Naive thymus-derived CD4-positive, alpha-beta T cell (primary cell): Measurements from ENCODE around the gene ESPL1. TPM values are rescaled to one million over a fixed set of nuclear protein-coding genes. Genes with fewer than 3 reads are reported as not detected.
A peak's percentile ranks its signal among the peaks of the same experiment; 100 is the strongest.
"Not testable (repeated sequence)": the region's sequence is repeated elsewhere in the genome, so short reads cannot be mapped to it uniquely, and the experiment has no call there.

Experiments used
- ATAC-seq: fragments of 150-1000 bp; cut with Tn5 transposase; 2 replicates; pipeline ENCODE4 v1.10.0; 2021; ENCODE audit warnings: mild to moderate bottlenecking, moderate library complexity
- CTCF ChIA-PET: fragments of 350-600 bp; sonication (Branson Sonifier 250); formaldehyde crosslinking; loops from one replicate; lab custom pipeline; 2021; ENCODE audit warnings: antibody characterized with exemption; lab: Charles Lee
- POLR2A ChIA-PET: fragments of 350-600 bp; sonication (Branson Sonifier 250); formaldehyde crosslinking; loops from one replicate; lab custom pipeline; 2021; ENCODE audit warnings: antibody characterized with exemption, inconsistent platforms; lab: Charles Lee
- DNase-seq, 9 donors: peaks; one replicate each; pipeline versions ENCODE4 v3.0.0 to v3.0.0-alpha.2; 2020 to 2022; ENCODE audit warnings: mixed read lengths in 1 of 9
- H3K27ac ChIP-seq: one replicate; pipeline ENCODE4 v1.7.0; 2013; ENCODE audit warnings: mild to moderate bottlenecking, low read depth, low read length, moderate library complexity
- H3K27me3 ChIP-seq, 2 donors: one replicate each; pipeline ENCODE4 v1.7.0; 2013; ENCODE audit warnings: low read length in 2 of 2, mild to moderate bottlenecking in 2 of 2, moderate library complexity in 2 of 2; ENCODE audit not compliant: control insufficient read depth in 2 of 2, insufficient read depth in 2 of 2
- H3K36me3 ChIP-seq, 3 experiments: 1 replicate in 2 of 3; 2 replicates in 1 of 3; pipeline ENCODE4 v1.7.0; 2013; ENCODE audit warnings: low read length in 3 of 3, mild to moderate bottlenecking in 3 of 3, moderate library complexity in 1 of 3; ENCODE audit not compliant: insufficient read depth in 3 of 3, control insufficient read depth in 2 of 3
- H3K4me1 ChIP-seq, 2 donors: one replicate each; pipeline ENCODE4 v1.7.0; 2013; ENCODE audit warnings: low read length in 2 of 2, mild to moderate bottlenecking in 2 of 2, moderate library complexity in 1 of 2; ENCODE audit not compliant: control insufficient read depth in 2 of 2, insufficient read depth in 2 of 2
- H3K4me3 ChIP-seq: 2 replicates; pipeline ENCODE4 v1.7.0; 2013; ENCODE audit warnings: mild to moderate bottlenecking, low read length
- H3K9me3 ChIP-seq, 3 experiments: 1 replicate in 2 of 3; 2 replicates in 1 of 3; pipeline ENCODE4 v1.7.0; 2013; ENCODE audit warnings: low read length in 3 of 3; ENCODE audit not compliant: control insufficient read depth in 2 of 3
- H3K27ac Mint-ChIP-seq, 9 donors: one replicate each; pipeline ENCODE4 v1.8.0; 2020 to 2022; ENCODE audit warnings: mixed read lengths in 9 of 9, mild to moderate bottlenecking in 8 of 9, moderate library complexity in 5 of 9, inconsistent platforms in 2 of 9
- H3K27me3 Mint-ChIP-seq, 5 donors: one replicate each; pipeline ENCODE4 v1.8.0; 2021 to 2022; ENCODE audit warnings: mixed read lengths in 5 of 5, mild to moderate bottlenecking in 1 of 5
- H3K36me3 Mint-ChIP-seq, 5 donors: one replicate each; pipeline ENCODE4 v1.8.0; 2020 to 2022; ENCODE audit warnings: mixed read lengths in 5 of 5, mild to moderate bottlenecking in 3 of 5, inconsistent platforms in 1 of 5
- H3K4me1 Mint-ChIP-seq, 7 donors: one replicate each; pipeline ENCODE4 v1.8.0; 2020 to 2022; ENCODE audit warnings: mixed read lengths in 7 of 7, mild to moderate bottlenecking in 3 of 7, inconsistent platforms in 1 of 7
- H3K4me3 Mint-ChIP-seq, 10 donors: one replicate each; pipeline ENCODE4 v1.8.0; 2020 to 2022; ENCODE audit warnings: mild to moderate bottlenecking in 10 of 10, mixed read lengths in 10 of 10, moderate library complexity in 6 of 10, inconsistent platforms in 2 of 10
- H3K9me3 Mint-ChIP-seq, 11 donors: one replicate each; pipeline ENCODE4 v1.8.0; 2020 to 2022; ENCODE audit warnings: mixed read lengths in 11 of 11, mild to moderate bottlenecking in 4 of 11, inconsistent platforms in 1 of 11, moderate library complexity in 1 of 11
- intact Hi-C, 2 donors: fragments of 100-400 bp; cut with micrococcal nuclease; formaldehyde crosslinking; loops; one replicate each; pipeline ENCODE4 v1.15.1; 2023
- polyA plus RNA-seq, 2 donors: library from polyadenylated mRNA; unstranded; fragments of 300-500 nt; fragmentation: Illumina TruSeq; gene quantifications; one replicate each; pipeline ENCODE4 v1.2.3, GENCODE V29; 2021
- total RNA-seq, 6 experiments: library from RNA in 5 of 6; stranded (reverse) in 5 of 6; gene quantifications; 1 replicate in 5 of 6; 2 replicates in 1 of 6; pipeline ENCODE4 v1.2.3 and lab custom pipeline; 2021 to 2026

The ESPL1 gene
- total and polyA plus RNA-seq, 7 experiments from 2014 or later = 0.08 to 65.4 (median 1.1) TPM; not detected in 2

DNA sequence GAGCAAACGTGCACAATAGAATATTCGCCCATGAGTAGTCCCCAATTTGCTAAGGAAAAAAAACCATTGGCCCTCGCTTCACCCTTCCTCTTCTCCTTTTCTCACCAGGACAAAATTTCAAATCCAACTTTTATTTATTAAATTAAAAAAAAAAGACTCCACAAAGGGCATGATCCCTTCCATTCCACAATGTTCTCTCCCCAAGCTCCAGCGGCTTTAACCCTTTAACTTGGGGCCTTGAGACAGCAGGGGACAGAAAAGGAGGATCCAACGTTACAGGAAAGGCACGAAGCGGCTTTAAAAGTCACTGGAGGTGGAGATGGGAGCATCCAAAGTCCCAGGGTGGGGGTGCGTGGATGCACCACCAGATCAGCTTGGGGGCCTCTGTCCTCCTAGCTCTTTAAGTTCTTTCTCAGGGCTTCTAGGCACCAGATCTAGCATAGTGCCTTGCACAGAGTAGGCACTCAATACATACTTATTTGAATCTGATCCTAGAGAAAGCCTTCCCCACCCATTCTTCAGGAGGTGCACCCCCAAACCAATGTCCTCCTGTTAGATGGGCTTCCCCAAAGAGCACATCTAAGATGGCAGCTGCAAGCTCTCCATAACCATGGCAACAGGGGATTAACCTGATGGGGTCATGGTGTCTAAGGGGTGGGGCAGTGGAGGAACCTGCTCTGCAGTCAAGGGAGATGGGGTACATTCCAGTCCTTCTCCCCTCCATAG is 58.5 kb downstream of the ESPL1 start:
- intact Hi-C loops = no loop called here
- Histone ChIP-seq H3K9me3 (no peaks in the 10 kb centered on the region), H3K4me3 (no peak overlapping the region), H3K4me1 (peaks cover 13 to 27% of the 10 kb centered on the region in 2 donors), H3K27ac (no peak overlapping the region), H3K27me3 (no peaks in the 10 kb centered on the region), H3K36me3 (no peaks in the 10 kb centered on the region)
- H3K4me1 Mint-ChIP-seq = peaks cover 12 to 33% (median 26%) of the 10 kb centered on the region in 7 donors
- no peaks in the 10 kb centered on the region for H3K9me3 Mint-ChIP-seq
- peak overlapping the region in 6 of 9 donors; percentile 56 to 84 (median 74) for H3K27ac Mint-ChIP-seq
- H3K36me3 Mint-ChIP-seq = no peaks in the 10 kb centered on the region
- POLR2A ChIA-PET = interaction anchor here (0.6 to 6.2 kb wide), 5 partner anchors 18 to 296 kb away, joined by 4 to 52 read pairs (median 7); partner anchors contain the start of genes MYG1 and PFDN5
- H3K4me3 Mint-ChIP-seq = peak overlapping the region; percentile 17 to 96 (median 85)
- DNase-seq (no peak), ATAC-seq (no peak)
- peaks cover 0 to 17% (median 0%) of the 10 kb centered on the region in 5 donors for H3K27me3 Mint-ChIP-seq
- CTCF ChIA-PET = interaction anchor here (0.9 to 8.6 kb wide), 7 partner anchors 9 to 183 kb away, joined by 3 to 90 read pairs (median 4); no protein-coding TSS in a partner anchor

GRCh38 chr12:53327435-53328042 is 59.4 kb downstream of the ESPL1 start:
- H3K36me3 Mint-ChIP-seq = no peaks in the 10 kb centered on the region
- H3K4me1 Mint-ChIP-seq = peaks cover 13 to 28% (median 22%) of the 10 kb centered on the region in 7 donors
- H3K4me1 ChIP-seq = peaks cover 8 to 19% of the 10 kb centered on the region in 2 donors
- ChIA-PET CTCF (interaction anchor here (0.9 to 8.6 kb wide), 6 partner anchors 8 to 182 kb away, joined by 3 to 90 read pairs (median 4); no protein-coding TSS in a partner anchor), POLR2A (interaction anchor here (0.6 to 6.2 kb wide), 5 partner anchors 17 to 295 kb away, joined by 4 to 52 read pairs (median 5); partner anchors contain the start of gene PFDN5)
- DNase-seq (no peak), ATAC-seq (no peak)
- H3K27me3 Mint-ChIP-seq = peaks cover 0 to 23% (median 4%) of the 10 kb centered on the region in 5 donors
- intact Hi-C loops = no loop called here
- H3K4me3 Mint-ChIP-seq = peak overlapping the region in 4 of 10 donors; percentile 2 to 86 (median 33)
- no peak overlapping the region for H3K27ac ChIP-seq
- H3K27me3 ChIP-seq = no peaks in the 10 kb centered on the region
- H3K9me3 Mint-ChIP-seq = peaks cover 0 to 1% (median 0%) of the 10 kb centered on the region in 11 donors
- peak overlapping the region in 3 of 9 donors; percentile 10 to 83 (median 52) for H3K27ac Mint-ChIP-seq
- H3K4me3 ChIP-seq = no peak overlapping the region
- H3K9me3 ChIP-seq = no peaks in the 10 kb centered on the region
- H3K36me3 ChIP-seq = no peaks in the 10 kb centered on the region

- peaks cover 0 to 1% (median 0%) of the 10 kb centered on the region in 11 donors for H3K9me3 Mint-ChIP-seq
- DNase-seq (no peak), ATAC-seq (no peak)
- H3K27ac Mint-ChIP-seq = peak overlapping the region in 1 of 9 donors; percentile 52
- Histone ChIP-seq H3K9me3 (no peaks in the 10 kb centered on the region), H3K27ac (no peak overlapping the region), H3K4me1 (peaks cover 8 to 15% of the 10 kb centered on the region in 2 donors), H3K27me3 (no peaks in the 10 kb centered on the region), H3K4me3 (no peak overlapping the region), H3K36me3 (no peaks in the 10 kb centered on the region)
- H3K4me3 Mint-ChIP-seq = no peak overlapping the region
- peaks cover 0 to 23% (median 4%) of the 10 kb centered on the region in 5 donors for H3K27me3 Mint-ChIP-seq
- no peaks in the 10 kb centered on the region for H3K36me3 Mint-ChIP-seq
- peaks cover 11 to 26% (median 17%) of the 10 kb centered on the region in 7 donors for H3K4me1 Mint-ChIP-seq
- ChIA-PET POLR2A (interaction anchor here (1.3 to 6.2 kb wide), 3 partner anchors 16 to 33 kb away, joined by 5 to 52 read pairs (median 7); partner anchors contain the start of gene PFDN5), CTCF (interaction anchor here (1.9 to 8.6 kb wide), 2 partner anchors 17 to 94 kb away, joined by 5 to 90 read pairs; no protein-coding TSS in a partner anchor)
- intact Hi-C loops = no loop called here
These were observed 59.9 kb downstream of the ESPL1 start for GRCh38 chr12:53328043-53328435.

DNA sequence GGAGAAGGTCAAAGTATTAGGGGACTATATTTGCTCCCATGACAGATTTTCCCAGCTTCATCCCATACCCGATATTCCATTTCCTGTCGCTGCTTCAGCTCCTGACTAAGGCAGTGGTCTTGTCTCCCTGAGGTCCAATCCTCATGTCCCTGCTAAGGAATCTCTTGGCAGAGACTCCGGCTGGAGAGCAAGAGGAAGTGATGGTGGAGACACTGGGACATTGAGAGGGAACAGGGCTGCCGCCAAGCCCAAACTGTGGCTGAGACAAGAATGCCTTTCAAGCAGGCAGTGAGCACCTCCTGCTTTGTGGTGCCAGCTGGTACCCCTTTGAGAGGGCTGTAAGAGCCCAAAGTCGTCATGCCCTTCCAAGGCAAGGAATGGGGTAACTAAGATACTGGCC is 62.6 kb downstream of the ESPL1 start:
- H3K27ac Mint-ChIP-seq = no peak overlapping the region
- Histone ChIP-seq H3K36me3 (no peaks in the 10 kb centered on the region), H3K27me3 (no peaks in the 10 kb centered on the region), H3K4me3 (no peak overlapping the region), H3K27ac (no peak overlapping the region), H3K4me1 (peaks cover 0 to 6% of the 10 kb centered on the region in 2 donors), H3K9me3 (no peaks in the 10 kb centered on the region)
- ATAC-seq (no peak), DNase-seq (no peak)
- ChIA-PET CTCF (interaction anchor here (0.5 kb wide), 1 partner anchor 251 kb away, joined by 3 read pairs; the partner anchor contains the start of gene SPRYD3), POLR2A (interaction anchor here (1.7 kb wide), 1 partner anchor 14 kb away, joined by 4 read pairs; no protein-coding TSS in a partner anchor)
- peaks cover 5 to 14% (median 6%) of the 10 kb centered on the region in 7 donors for H3K4me1 Mint-ChIP-seq
- H3K4me3 Mint-ChIP-seq = no peak overlapping the region
- intact Hi-C loops = no loop called here
- no peaks in the 10 kb centered on the region for H3K36me3 Mint-ChIP-seq
- H3K9me3 Mint-ChIP-seq = peaks cover 0 to 1% (median 0%) of the 10 kb centered on the region in 11 donors
- peaks cover 0 to 42% (median 17%) of the 10 kb centered on the region in 5 donors for H3K27me3 Mint-ChIP-seq

DNA sequence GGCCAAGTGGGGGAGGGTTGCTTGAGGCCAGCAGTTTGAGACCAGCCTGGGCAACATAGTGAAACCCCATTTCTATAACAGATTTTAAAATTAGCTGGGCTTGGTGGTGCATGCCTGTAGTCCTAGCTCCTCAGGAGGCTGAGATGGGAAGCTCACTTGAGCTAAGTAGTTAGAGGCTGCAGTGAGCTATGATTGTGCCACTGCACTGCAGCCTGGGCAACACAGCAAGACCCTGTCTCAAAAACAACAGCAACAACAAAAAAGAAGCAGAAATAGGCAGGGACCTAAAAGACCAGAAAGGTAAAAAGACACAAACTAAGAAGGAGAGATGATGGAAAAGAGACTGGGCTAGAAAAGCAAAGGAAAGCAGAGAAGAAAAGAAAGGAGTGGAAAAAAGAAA is 64.2 kb downstream of the ESPL1 start:
- Mint-ChIP-seq H3K27ac (peak overlapping the region in 1 of 9 donors; percentile 40), H3K4me3 (peak overlapping the region in 1 of 10 donors; percentile 27), H3K4me1 (peaks cover 0 to 15% (median 5%) of the 10 kb centered on the region in 7 donors), H3K27me3 (peaks cover 11 to 50% (median 28%) of the 10 kb centered on the region in 5 donors)
- intact Hi-C loops, ATAC-seq, H3K4me3 ChIP-seq, H3K27ac ChIP-seq, H3K27me3 ChIP-seq, H3K4me1 ChIP-seq, H3K9me3 ChIP-seq, DNase-seq, H3K36me3 ChIP-seq, H3K9me3 Mint-ChIP-seq, H3K36me3 Mint-ChIP-seq: not testable (repeated sequence)
- POLR2A ChIA-PET = interaction anchor here (0.5 to 1.7 kb wide), 2 partner anchors 12 to 107 kb away, joined by 4 read pairs; no protein-coding TSS in a partner anchor
- CTCF ChIA-PET = interaction anchor here (0.6 to 1.5 kb wide), 3 partner anchors 13 to 20 kb away, joined by 3 to 4 read pairs (median 3); no protein-coding TSS in a partner anchor

DNA sequence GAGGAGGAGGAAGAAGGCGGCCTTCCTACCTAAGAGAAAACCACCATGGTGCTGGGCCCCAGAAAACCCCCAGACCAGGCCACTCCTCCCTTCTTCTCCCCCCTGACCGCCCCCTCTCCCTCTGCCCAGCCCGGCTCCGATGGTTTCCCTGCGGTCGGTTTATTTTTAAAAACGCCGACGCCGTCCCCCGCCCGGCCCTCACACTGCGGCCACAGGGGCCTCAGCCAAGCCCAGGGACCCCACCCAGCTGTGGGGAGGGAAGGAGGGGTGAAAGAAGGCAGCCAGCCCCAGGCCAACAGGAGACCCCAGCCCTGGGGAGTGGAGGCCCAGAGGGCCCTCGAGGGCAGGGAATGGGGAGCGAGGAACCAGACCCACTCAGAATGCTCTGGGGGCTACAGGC is 64.6 kb downstream of the ESPL1 start:
- peaks cover 0 to 1% (median 0%) of the 10 kb centered on the region in 11 donors for H3K9me3 Mint-ChIP-seq
- H3K4me3 Mint-ChIP-seq = peak overlapping the region in 1 of 10 donors; percentile 27
- Histone ChIP-seq H3K4me3 (no peak overlapping the region), H3K36me3 (no peaks in the 10 kb centered on the region), H3K27ac (no peak overlapping the region), H3K9me3 (no peaks in the 10 kb centered on the region), H3K4me1 (no peaks in the 10 kb centered on the region), H3K27me3 (peaks cover 0 to 5% of the 10 kb centered on the region in 2 donors)
- POLR2A ChIA-PET = interaction anchor here (0.5 to 0.6 kb wide), 2 partner anchors 11 to 107 kb away, joined by 3 to 4 read pairs; partner anchors contain the start of gene AAAS
- no peak for ATAC-seq
- CTCF ChIA-PET = interaction anchor here (0.6 to 1.5 kb wide), 4 partner anchors 12 to 19 kb away, joined by 3 to 4 read pairs (median 4); no protein-coding TSS in a partner anchor
- H3K4me1 Mint-ChIP-seq = peaks cover 2 to 14% (median 4%) of the 10 kb centered on the region in 7 donors
- peaks cover 15 to 49% (median 31%) of the 10 kb centered on the region in 5 donors for H3K27me3 Mint-ChIP-seq
- H3K36me3 Mint-ChIP-seq = peaks cover 0 to 3% (median 0%) of the 10 kb centered on the region in 5 donors
- DNase-seq = no peak
- no peak overlapping the region for H3K27ac Mint-ChIP-seq
- intact Hi-C loops = no loop called here
